Breast epithelium (tissue), 4 donors: ENCODE results near the gene VPS35. TPM values are rescaled to one million over a fixed set of nuclear protein-coding genes. Genes with fewer than 3 reads are reported as not detected.
A peak's percentile ranks its signal among the peaks of the same experiment; 100 is the strongest.

ENCODE experiments used
- DNase-seq, 2 donors: peaks; one replicate each; pipeline ENCODE4 v3.0.0-alpha.2; 2019; ENCODE audit warnings: low spot score in 2 of 2
- H3K27ac ChIP-seq, 2 donors: fragments of 200-600 bp; sonication (generic) in 1 of 2; one replicate each; pipeline ENCODE4 v1.5.1; 2016 to 2019; ENCODE audit warnings: mild to moderate bottlenecking in 1 of 2
- H3K27me3 ChIP-seq, 2 donors: fragments of 200-600 bp; sonication (generic) in 1 of 2; one replicate each; pipeline versions ENCODE4 v1.5.1 to v1.6.0; 2017 to 2019; ENCODE audit warnings: control low read depth in 1 of 2, mild to moderate bottlenecking in 1 of 2
- H3K36me3 ChIP-seq: fragments of 200-600 bp; one replicate; pipeline ENCODE4 v1.5.1; 2019
- H3K4me1 ChIP-seq, 2 donors: fragments of 200-600 bp; sonication (generic); one replicate each; pipeline ENCODE4 v1.5.1; 2016 to 2019; ENCODE audit warnings: control low read depth in 1 of 2
- H3K4me3 ChIP-seq, 3 donors: fragments of 200-600 bp; sonication (generic); 1 replicate in 2 of 3; 2 replicates in 1 of 3; pipeline ENCODE4 v1.5.1; 2016 to 2019; ENCODE audit warnings: mild to moderate bottlenecking in 3 of 3, moderate library complexity in 2 of 3
- H3K9me3 ChIP-seq, 2 donors: fragments of 200-600 bp; sonication (generic) in 1 of 2; one replicate each; pipeline ENCODE4 v1.5.1; 2016 to 2019; ENCODE audit warnings: control low read depth in 1 of 2
- CTCF ChIP-seq, 3 donors: fragments of 450-650 bp; IDR thresholded peaks; one replicate each; pipeline ENCODE4 v1.5.1; 2016 to 2017; ENCODE audit warnings: antibody characterized with exemption in 3 of 3, mild to moderate bottlenecking in 3 of 3, moderate library complexity in 3 of 3
- POLR2A ChIP-seq: fragments of 450-650 bp; IDR thresholded peaks from one replicate; pipeline ENCODE4 v1.6.1; 2016; ENCODE audit warnings: antibody characterized with exemption, mild to moderate bottlenecking, moderate library complexity
- POLR2AphosphoS5 ChIP-seq, 3 donors: sonication (generic); formaldehyde crosslinking; IDR thresholded peaks; one replicate each; pipeline ENCODE4 v1.6.1; 2017; ENCODE audit warnings: antibody characterized with exemption in 3 of 3
- intact Hi-C: fragments of 100-400 bp; cut with DNase I; formaldehyde crosslinking; loops from one replicate; pipeline ENCODE4 v1.15.1; 2023; ENCODE audit warnings: low total_unique reads
- total RNA-seq, 3 donors: library from RNA; depleted of rRNA; stranded (reverse); fragments of >200 nt; gene quantifications; one replicate each; pipeline ENCODE4 v1.1.0, GENCODE V29; 2016

VPS35 gene
- total RNA-seq, 3 donors from 2014 or later, result 56.0 to 117 (median 66.9) TPM

GRCh38 chr16:46695937-46696336 lies 7.0 kb upstream of the VPS35 start:
- Histone ChIP-seq H3K27me3 (no peaks in the 10 kb centered on the region), H3K4me1 (no peaks in the 10 kb centered on the region), H3K9me3 (no peaks in the 10 kb centered on the region), H3K36me3 (no peaks in the 10 kb centered on the region), H3K4me3 (no peak overlapping the region), H3K27ac (no peak overlapping the region)
- intact Hi-C loops, result no loop called here
- no peak for DNase-seq
- TF ChIP-seq POLR2AphosphoS5 (IDR thresholded peaks at IDR 0.05), result no peak
- no peak for TF ChIP-seq CTCF (IDR thresholded peaks at IDR 0.05)
- TF ChIP-seq POLR2A, result no peak

GRCh38 chr16:46693598-46693997 lies 4.6 kb upstream of the VPS35 start:
- Histone ChIP-seq H3K27ac (no peak overlapping the region), H3K4me1 (no peaks in the 10 kb centered on the region), H3K9me3 (no peaks in the 10 kb centered on the region), H3K27me3 (no peaks in the 10 kb centered on the region), H3K4me3 (no peak overlapping the region), H3K36me3 (no peaks in the 10 kb centered on the region)
- no peak for DNase-seq
- intact Hi-C loops, result no loop called here
- TF ChIP-seq POLR2A, result no peak
- no peak for TF ChIP-seq CTCF (IDR thresholded peaks at IDR 0.05)
- TF ChIP-seq POLR2AphosphoS5 (IDR thresholded peaks at IDR 0.05), result no peak

GRCh38 chr16:46691726-46692125 lies 2.7 kb upstream of the VPS35 start:
- DNase-seq, result no peak
- no peaks in the 10 kb centered on the region for H3K27me3 ChIP-seq
- no peak overlapping the region for H3K4me3 ChIP-seq
- peaks cover 0 to 9% of the 10 kb centered on the region in 2 donors for H3K4me1 ChIP-seq
- no peaks in the 10 kb centered on the region for H3K36me3 ChIP-seq
- H3K9me3 ChIP-seq, result no peaks in the 10 kb centered on the region
- TF ChIP-seq POLR2AphosphoS5 (IDR thresholded peaks at IDR 0.05) (no peak), POLR2A (no peak), CTCF (IDR thresholded peaks at IDR 0.05) (no peak)
- no peak overlapping the region for H3K27ac ChIP-seq
- intact Hi-C loops, result no loop called here

- Histone ChIP-seq H3K4me1 (peaks cover 0 to 9% of the 10 kb centered on the region in 2 donors), H3K36me3 (no peaks in the 10 kb centered on the region), H3K27me3 (no peaks in the 10 kb centered on the region), H3K9me3 (no peaks in the 10 kb centered on the region), H3K27ac (no peak overlapping the region), H3K4me3 (peak overlapping the region; percentile 76 to 99 (median 91))
- TF ChIP-seq POLR2AphosphoS5 (IDR thresholded peaks at IDR 0.05) (no peak), POLR2A (no peak), CTCF (IDR thresholded peaks at IDR 0.05) (no peak)
- intact Hi-C loops, result no loop called here
- no peak for DNase-seq
Measured at GRCh38 chr16:46690281-46691178, 1.6 kb upstream of the VPS35 start.
